Measurements from ENCODE around the gene VPREB1.
"Not testable (repeated sequence)": the region's sequence is repeated elsewhere in the genome, so short reads cannot be mapped to it uniquely, and the experiment has no call there.

VPREB1 gene
- 0 reads per million in 4 donors for total RNA-seq

DNA sequence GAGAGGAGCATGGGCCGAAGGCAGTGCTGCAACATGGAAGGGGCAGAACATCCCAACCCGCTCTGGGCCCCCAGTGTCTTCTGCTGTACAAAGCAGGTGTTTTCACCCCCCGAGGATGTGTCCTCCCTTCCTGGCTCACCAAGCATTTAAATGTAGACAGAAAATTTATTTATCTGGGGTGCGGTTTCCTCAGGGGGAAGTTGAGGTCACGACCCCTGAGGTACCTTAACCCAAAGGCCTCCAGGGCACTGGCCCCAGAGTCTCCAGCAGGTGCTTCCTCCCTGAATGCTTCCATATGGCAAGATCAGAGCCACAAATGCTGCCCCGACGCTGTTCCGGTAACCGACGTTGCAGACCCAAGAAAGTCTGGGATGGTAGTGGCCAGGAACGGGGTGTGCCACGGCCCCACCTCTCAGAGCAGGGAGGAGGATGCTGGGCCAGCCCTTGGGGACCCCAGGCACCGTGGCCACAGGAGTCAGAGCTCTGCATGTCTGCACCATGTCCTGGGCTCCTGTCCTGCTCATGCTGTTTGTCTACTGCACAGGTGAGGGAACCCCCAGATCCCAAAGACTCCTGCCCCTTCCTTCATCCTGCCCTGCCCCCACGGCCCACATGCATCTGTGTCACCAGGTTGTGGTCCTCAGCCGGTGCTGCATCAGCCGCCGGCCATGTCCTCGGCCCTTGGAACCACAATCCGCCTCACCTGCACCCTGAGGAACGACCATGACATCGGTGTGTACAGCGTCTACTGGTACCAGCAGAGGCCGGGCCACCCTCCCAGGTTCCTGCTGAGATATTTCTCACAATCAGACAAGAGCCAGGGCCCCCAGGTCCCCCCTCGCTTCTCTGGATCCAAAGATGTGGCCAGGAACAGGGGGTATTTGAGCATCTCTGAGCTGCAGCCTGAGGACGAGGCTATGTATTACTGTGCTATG, at the start of gene VPREB1:
Gene VPREB1 (plus strand): TSS at position 471 of the 935 bp plus-strand sequence. CDS start 28 bp downstream, at position 499.
- no peak for DNase-seq

DNA sequence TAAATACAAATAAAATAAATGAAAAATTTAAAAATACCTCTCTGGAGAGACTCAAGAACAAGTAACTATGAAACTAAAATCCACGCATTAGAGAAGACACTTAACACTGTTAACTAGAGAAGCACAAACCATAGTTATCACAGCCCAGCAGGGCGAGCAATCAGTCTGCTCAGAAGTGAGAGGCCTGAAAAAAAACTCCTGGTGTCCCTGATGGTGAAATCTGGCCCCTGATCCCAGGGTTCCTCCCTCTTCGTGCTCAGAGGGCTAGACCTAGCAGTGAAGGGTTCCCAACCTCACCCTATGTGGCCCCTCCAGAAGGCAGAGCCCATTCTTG, 49.7 kb upstream of the VPREB1 start:
- no peak for DNase-seq

DNA sequence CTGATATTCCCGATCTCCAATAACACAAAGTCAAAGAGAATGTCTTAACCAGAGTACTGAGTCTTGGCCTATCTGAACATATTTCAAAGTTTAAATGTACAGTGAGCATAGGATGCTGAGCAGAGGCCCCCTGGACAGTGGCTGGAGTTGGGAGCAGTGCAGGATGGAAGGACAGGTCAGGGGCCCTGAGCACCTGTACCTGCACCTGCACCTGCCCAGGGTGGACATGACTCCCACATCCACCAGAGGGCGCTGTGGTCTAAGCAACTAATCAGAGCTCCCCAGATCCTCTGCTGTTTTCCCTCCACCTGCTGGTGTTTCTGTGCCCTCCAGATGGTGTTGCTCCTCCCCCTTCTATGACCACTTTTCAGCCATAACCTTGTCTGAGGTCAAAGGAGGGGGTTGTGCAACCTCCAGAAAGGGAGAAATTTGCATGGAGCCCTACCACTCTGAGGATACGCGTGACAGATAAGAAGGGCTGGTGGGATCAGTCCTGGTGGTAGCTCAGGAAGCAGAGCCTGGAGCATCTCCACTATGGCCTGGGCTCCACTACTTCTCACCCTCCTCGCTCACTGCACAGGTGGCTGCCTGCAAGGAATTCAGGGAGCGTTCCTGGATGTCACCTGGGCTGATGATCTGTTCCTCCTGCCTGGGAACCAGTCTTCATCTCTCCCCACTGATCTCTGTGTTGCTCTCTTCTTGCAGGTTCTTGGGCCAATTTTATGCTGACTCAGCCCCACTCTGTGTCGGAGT, 49.1 kb upstream of the VPREB1 start:
- DNase-seq, result peak; percentile 55 to 82 (median 64)

DNA sequence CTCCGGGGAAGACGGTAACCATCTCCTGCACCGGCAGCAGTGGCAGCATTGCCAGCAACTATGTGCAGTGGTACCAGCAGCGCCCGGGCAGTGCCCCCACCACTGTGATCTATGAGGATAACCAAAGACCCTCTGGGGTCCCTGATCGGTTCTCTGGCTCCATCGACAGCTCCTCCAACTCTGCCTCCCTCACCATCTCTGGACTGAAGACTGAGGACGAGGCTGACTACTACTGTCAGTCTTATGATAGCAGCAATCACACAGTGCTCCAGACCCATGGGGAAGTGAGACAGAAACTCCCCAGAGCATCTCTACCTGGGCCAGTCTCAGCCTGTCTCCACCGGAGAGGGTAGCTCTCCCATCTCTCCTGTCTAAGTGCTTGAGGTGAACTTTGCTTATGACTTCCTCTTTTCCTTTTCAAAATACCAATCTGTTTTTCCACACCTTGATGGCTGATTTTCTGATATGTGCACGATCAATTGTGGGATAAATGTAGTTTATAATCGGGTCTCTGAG, 48.5 kb upstream of the VPREB1 start:
- no peak for DNase-seq

GRCh38 chr22:22196833-22197477, 47.6 kb upstream of the VPREB1 start:
- no peak for DNase-seq

DNA sequence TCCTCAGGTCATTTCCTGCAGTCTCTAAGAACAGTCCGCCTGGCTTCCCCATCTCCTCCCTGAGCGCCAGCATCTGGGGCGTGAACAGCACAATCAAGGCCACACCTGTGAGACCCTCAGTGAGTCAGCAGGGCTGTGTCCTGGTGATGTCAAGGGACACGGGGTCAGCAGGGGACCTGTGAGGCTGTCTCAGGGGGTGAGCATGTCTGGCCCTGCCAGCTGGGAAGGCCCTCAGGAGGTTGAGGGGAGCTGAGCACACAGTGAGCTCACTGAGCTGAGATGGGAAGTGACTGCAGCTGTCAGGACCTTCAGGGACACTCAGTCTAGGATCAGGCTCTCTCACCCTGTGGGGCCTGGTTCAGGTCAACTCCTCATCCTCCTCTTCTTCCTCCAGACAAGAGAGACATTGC, 46.6 kb upstream of the VPREB1 start:
- DNase-seq, result no peak

DNA sequence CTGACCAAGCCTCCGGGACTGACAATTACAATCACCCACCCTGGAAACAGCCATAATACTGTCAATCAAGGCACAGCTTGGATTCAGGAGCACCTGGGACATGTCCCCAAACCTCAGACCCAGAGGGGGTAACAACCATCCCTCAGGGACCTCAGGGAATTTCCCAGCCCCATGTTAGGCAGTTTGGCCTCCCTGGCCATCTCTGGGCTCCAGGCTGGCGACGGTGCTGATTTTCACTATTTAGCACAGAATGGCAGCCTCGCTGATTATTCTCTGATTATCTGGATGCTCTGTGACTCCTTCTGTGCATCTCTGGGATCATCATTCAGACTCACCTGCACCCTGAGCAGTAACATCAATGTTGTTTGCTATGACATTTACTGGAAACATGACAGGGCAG, 45.8 kb upstream of the VPREB1 start:
- no peak for DNase-seq

DNA sequence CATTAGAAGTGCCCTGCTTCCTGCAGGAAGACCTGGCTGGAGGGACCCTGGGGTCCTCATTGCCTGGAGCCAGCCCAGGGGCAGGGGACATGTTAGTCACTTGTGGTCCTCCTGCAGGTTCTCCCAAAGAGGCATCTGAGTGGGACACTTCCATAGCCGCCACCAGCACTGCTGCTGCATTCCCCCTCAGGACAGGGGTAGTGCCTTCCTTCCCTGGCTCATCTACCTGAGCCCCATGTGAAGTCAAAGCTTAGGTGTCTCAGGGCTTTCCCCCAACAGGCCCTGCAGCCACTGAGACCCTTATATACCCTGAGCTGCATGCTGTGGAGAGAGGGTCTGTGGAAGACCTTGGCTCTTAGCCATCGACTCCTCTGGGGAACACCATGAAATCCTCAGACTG, 45.0 kb upstream of the VPREB1 start:
- no peak for DNase-seq

DNA sequence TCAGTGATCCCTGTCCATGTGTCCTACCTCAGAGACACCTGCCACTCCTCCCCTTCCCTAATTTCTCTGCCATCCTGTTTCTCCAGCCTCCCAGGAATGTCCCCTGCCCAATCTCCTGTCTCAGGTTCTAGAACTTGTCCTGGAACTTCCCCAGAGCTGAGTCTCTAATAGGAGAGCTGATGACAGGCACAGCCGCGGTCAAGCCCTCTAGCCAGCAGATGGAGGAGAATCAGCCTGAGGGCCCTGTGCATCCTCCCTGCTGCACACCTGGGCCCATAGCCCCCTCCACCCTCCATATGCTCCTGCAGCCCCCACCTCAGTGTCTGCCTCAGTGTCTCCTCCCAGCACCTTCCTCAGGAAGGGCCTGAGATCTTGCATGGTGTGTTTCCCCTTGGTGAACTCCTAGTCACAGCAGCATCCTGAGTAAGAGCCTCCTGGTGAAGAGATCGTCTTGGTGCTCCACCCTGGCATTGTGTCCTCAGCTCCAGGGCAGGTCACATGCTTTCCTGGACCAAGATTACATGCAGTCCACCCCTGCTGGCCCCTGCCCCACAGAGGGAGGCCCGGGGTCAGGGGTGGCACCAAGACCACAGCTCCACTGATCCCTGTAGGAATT, 43.9 kb upstream of the VPREB1 start:
- no peak for DNase-seq

DNA sequence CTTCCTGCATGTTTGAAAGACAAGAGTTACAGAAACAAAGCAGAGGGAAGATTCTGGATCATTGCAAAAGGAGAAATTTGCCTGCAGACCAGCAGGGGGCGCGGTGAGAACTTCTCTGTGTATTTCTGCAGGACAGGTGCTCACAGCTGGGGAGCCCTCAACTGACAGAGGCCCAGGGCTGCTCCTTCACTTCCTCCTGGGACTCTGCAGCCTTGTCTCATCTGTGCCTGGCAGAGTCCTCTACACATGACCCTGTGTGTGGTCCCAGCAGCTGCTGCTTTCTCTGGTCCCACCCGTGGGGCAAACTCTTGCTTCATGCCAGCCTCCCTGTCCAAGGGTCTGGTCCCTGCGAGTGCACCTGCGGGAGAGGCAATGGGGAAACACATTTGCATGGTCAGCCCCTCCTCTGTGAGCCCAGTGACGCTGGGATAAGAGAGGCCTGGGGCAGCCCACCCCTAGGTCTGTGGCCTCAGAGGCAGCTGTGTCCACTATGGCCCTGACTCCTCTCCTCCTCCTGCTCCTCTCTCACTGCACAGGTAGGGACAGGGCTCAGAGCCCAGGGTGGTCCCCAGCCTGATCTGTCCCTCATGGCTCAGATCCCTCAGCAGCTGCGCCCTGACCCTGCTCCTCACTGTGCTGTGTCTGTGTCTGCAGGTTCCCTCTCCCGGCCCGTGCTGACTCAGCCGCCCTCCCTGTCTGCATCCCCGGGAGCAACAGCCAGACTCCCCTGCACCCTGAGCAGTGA, 43.2 kb upstream of the VPREB1 start:
- peak in 1 of 5 donors; percentile 52 for DNase-seq

DNA sequence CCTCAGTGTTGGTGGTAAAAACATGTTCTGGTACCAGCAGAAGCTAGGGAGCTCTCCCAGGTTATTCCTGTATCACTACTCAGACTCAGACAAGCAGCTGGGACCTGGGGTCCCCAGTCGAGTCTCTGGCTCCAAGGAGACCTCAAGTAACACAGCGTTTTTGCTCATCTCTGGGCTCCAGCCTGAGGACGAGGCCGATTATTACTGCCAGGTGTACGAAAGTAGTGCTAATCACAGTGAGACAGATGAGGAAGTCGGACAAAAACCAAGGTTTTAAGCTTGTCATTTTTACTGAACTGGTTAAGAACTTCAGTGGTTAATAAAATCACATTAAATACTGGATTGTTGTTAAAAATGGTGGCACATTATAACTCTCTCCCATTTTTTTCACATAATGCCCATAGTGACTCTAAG, 42.6 kb upstream of the VPREB1 start:
- DNase-seq, result no peak

DNA sequence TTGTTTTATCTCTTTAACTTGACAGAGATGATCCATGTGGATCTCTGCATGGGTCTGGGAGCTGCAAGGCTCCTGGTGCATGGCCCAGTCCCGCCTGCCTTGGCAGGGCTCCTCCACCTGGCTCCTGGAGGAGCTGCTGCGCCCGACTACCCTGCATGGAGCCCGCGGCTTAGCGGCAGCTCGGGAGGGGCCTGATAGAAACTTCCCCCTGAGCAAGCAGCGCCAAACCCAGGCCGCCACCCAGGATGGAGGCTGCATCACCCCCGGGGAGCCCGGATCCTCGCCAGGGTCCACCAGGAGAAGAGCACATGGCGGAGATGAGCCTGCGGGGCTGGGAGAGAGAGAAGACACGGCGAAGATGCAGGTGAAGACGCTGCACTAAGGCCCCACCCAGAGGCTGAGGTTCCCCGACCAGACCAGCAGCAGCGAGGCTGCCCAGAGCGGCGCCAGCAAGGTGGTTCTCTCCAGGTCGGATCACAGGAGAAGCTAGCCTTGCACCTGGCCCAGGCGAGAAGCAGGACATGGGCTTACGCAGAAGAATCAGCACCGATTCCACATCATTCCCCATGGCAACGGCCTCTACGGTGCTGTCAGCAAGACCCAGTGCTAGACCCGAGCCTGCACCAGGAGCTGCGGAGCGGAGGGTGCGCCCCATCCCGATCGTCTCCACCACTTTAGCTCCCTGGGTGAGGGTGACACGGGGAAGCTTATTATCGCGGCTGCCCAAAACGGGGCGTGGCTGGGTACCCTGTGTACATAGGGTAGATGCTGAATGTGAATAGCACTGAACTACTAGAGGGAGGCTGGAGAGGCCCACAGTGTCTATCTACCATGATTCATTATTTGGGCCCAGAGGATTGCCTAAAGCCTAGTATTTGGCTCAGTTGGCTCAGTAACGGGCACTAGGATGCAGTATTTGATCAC, 41.3 kb upstream of the VPREB1 start:
- no peak for DNase-seq

- DNase-seq, result peak; percentile 48 to 78 (median 61)
Observed at GRCh38 chr22:22207845-22208564, 36.6 kb upstream of the VPREB1 start.

DNA sequence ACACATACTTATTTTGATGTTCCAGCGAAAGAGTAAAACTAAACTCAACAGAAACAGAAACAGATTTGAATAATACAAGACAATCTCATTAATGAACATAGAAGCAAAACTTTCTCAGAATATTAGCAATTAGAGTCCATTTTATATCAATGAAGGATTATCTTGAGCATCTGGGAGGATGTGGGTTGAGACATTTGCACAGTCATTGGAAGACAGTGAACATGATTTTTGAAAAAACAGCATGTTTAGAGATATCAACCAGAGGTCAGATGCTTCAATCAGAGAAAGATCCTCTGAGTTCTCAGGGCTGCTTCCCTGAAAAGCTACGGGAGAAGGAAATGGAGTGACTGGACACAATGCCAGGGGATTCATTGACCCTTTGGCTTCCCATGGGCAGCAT, 35.9 kb upstream of the VPREB1 start:
- DNase-seq, result no peak

DNA sequence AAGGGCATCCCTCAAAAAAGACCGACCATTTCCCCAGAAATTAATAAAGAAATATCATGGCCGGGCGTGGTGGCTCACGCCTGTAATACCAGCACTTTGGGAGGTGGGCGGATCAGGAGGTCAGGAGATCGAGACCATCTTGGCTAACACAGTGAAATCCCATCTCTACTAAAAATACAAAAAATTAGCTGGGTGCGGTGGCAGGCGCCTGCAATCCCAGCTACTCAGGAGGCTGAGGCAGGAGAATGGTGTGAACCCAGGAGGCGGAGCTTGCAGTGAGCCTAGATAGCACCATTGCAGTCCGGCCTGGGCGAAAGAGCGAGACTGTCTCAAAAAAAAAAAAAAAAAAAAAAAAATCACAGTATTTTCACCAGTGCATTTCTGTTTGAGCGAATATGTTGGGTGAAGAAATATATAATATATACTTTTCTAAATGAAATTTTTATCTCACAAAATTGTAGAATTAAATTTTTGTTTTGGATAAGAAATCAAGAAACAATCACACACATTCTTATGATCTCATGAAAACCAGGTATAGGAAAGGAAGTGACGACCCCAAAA, 35.4 kb upstream of the VPREB1 start:
- DNase-seq, result not testable (repeated sequence)

GRCh38 chr22:22210375-22210774, 34.2 kb upstream of the VPREB1 start:
- peak in 1 of 5 donors; percentile 83 for DNase-seq

- no peak for DNase-seq
Observed at GRCh38 chr22:22210889-22211833, 33.4 kb upstream of the VPREB1 start.

DNA sequence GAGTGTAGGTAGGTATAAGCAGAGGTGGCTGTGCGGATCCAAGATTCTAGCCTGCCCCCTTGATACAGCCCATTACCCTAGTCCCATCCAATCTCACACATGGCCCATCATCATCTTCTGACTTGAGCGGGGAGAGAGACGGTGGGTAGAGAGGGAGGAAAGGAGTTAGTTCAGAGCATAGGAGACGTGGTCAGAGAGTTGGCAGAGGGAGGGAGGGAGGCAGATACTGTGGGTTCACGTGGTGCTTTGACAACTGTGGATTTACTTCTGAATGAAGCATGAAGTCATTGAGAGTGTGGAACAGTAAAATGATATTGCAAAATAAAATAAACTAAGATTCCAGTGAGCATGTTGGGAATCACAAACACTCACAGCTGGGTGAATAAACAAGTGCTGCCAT, 31.4 kb upstream of the VPREB1 start:
- no peak for DNase-seq

Measured in T-helper 1 cell (primary cell).